ENCODE results near the gene FAM200C. TPM values are rescaled to one million over a fixed set of nuclear protein-coding genes. Genes with fewer than 3 reads are reported as not detected.

The FAM200C gene
- total RNA-seq, 1 donor from 2014 or later = 4.9 TPM

GRCh38 chr5:160357394-160357793, 42.5 kb downstream of the FAM200C start:
- H3K27ac ChIP-seq (replicated peaks) = peak overlapping the region; percentile 85
- peaks cover 62% of the 10 kb centered on the region for H3K4me1 ChIP-seq
- H3K36me3 ChIP-seq = no peaks in the 10 kb centered on the region
- no peaks in the 10 kb centered on the region for H3K9me3 ChIP-seq (replicated peaks)
- H3K4me3 ChIP-seq = peak overlapping the region; percentile 42
- TF ChIP-seq CTCF (IDR thresholded peaks at IDR 0.05; ENCODE audit: borderline replicate concordance) = no peak
- no peaks in the 10 kb centered on the region for H3K27me3 ChIP-seq (ENCODE audit: low read depth)
- intact Hi-C loops (cut with micrococcal nuclease) = no loop called here
- no peak for DNase-seq

DNA sequence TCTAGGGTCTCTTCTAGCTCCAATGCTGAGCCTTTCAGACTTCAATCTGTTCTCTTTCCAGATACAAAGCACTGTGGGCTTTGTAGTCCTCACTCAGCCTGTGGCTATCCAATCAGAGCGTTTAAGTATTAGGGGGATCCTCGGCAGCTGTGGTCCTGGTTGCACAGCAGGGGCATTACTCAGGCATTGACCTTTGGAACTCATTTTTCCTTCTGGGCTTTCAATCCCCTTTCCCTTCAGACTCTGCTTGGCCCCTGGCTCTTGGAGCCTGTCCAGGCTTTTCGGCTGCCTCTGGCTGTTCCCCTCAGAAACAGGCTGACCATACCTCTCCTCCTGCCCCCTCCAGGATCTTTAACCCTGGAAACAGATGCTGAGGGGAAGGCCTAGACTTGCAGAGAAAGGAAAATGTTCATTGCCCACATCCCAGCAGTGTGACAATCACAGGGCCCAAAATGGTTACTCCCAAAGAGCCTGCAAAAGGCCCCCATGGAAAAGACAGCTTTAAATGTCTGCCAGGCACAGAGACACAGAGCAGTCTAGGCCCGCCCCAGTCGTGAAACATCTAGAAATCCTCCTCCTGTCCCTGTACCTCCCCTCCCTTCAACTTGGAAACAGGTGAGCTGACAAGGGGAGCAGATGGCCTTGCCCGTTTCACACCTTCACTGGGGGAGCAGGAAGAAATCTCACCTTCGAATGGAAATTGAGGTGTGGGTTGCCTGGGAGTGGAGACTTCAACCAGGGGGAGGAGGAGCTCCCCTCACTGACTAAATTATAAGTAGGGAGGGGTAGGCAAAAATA, 43.1 kb downstream of the FAM200C start:
- no peaks in the 10 kb centered on the region for H3K36me3 ChIP-seq
- H3K4me1 ChIP-seq = peaks cover 55% of the 10 kb centered on the region
- no peak for DNase-seq
- H3K9me3 ChIP-seq (replicated peaks) = no peaks in the 10 kb centered on the region
- intact Hi-C loops (cut with micrococcal nuclease) = no loop called here
- no peak for TF ChIP-seq CTCF (IDR thresholded peaks at IDR 0.05; ENCODE audit: borderline replicate concordance)
- no peaks in the 10 kb centered on the region for H3K27me3 ChIP-seq (ENCODE audit: low read depth)
- H3K4me3 ChIP-seq = no peak overlapping the region
- H3K27ac ChIP-seq (replicated peaks) = peak overlapping the region; percentile 85

- H3K27ac ChIP-seq (replicated peaks) = no peak overlapping the region
- no peaks in the 10 kb centered on the region for H3K36me3 ChIP-seq
- TF ChIP-seq CTCF (IDR thresholded peaks at IDR 0.05; ENCODE audit: borderline replicate concordance) = no peak
- H3K4me1 ChIP-seq = peaks cover 37% of the 10 kb centered on the region
- no peaks in the 10 kb centered on the region for H3K27me3 ChIP-seq (ENCODE audit: low read depth)
- no peaks in the 10 kb centered on the region for H3K9me3 ChIP-seq (replicated peaks)
- DNase-seq = no peak
- intact Hi-C loops (cut with micrococcal nuclease) = no loop called here
- H3K4me3 ChIP-seq = no peak overlapping the region
Measured at GRCh38 chr5:160354666-160355065, 45.2 kb downstream of the FAM200C start.

GRCh38 chr5:160353379-160353778, 46.5 kb downstream of the FAM200C start:
- intact Hi-C loops (cut with micrococcal nuclease) = no loop called here
- TF ChIP-seq CTCF (IDR thresholded peaks at IDR 0.05; ENCODE audit: borderline replicate concordance) = no peak
- Histone ChIP-seq H3K27ac (replicated peaks) (no peak overlapping the region), H3K4me1 (peaks cover 24% of the 10 kb centered on the region), H3K36me3 (no peaks in the 10 kb centered on the region), H3K9me3 (replicated peaks) (no peaks in the 10 kb centered on the region), H3K4me3 (no peak overlapping the region), H3K27me3 (ENCODE audit: low read depth) (no peaks in the 10 kb centered on the region)
- DNase-seq = peak; percentile 46

DNA sequence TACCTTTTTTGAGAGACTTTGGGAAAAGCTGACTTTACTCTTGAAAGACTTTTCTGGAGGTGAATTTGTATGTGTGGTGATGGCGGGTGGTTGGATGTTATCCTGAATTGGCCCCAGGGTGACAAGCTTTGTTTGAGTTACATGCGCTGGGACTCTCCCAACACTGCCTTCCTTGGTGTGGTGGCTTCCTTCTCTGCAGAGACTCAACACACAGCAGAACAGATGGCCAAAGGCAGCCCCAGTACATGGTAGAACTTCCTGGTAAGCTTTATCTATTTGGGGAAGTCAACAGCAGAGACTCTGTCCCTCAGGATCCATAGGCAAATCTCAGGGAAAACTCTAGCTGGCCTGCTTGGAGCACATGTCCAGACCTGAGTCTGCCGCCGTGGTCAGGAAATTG, 47.5 kb downstream of the FAM200C start:
- Histone ChIP-seq H3K4me1 (peaks cover 14% of the 10 kb centered on the region), H3K4me3 (no peak overlapping the region), H3K9me3 (replicated peaks) (no peaks in the 10 kb centered on the region), H3K36me3 (no peaks in the 10 kb centered on the region), H3K27ac (replicated peaks) (no peak overlapping the region), H3K27me3 (ENCODE audit: low read depth) (no peaks in the 10 kb centered on the region)
- TF ChIP-seq CTCF (IDR thresholded peaks at IDR 0.05; ENCODE audit: borderline replicate concordance) = no peak
- intact Hi-C loops (cut with micrococcal nuclease) = no loop called here
- no peak for DNase-seq
